Glomerular endothelial cell (primary cell): Measurements from ENCODE around the gene INPP5A. TPM values are rescaled to one million over a fixed set of nuclear protein-coding genes. Genes with fewer than 3 reads are reported as not detected.

ENCODE experiments used
- DNase-seq: peaks from one replicate; pipeline ENCODE4 v3.0.0-alpha.2; 2011; ENCODE audit warnings: low read depth, low spot score; ENCODE audit errors: extremely low read depth
- total RNA-seq: library from RNA; depleted of rRNA; stranded (reverse); fragments of >200 nt; gene quantifications from 2 replicates; pipeline ENCODE4 v1.2.3, GENCODE V29; 2015

INPP5A gene
- total RNA-seq, 1 donor from 2014 or later: 43.9 TPM

DNA sequence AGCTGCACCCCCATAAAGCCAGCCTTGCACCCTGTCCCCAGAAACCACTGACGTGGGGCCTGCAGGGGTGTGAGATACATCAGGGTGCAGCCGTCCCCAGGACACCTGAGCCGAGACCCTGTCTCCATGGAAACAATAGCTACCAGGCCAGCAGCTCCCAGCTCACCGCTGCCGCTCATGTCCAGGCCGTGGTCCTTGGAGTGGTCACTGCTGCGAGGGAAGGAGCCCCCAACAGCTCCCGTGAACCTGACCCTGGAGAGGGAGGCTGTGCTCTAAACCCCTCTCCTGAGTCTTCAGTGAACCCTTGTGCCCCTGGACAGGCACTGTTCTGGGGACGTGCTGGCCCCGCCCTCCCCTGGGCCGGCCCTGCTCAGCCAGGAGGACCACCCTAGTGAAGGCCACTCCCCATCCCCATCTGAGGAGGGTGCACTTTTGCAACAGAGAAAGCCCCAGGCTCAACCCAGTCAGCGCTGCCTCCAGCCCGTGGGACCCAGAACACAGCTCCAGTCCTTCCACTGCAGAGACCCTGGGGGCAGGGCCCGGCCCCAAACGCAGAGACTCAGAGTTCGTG, 19.6 kb upstream of the INPP5A start:
- DNase-seq: no peak

DNA sequence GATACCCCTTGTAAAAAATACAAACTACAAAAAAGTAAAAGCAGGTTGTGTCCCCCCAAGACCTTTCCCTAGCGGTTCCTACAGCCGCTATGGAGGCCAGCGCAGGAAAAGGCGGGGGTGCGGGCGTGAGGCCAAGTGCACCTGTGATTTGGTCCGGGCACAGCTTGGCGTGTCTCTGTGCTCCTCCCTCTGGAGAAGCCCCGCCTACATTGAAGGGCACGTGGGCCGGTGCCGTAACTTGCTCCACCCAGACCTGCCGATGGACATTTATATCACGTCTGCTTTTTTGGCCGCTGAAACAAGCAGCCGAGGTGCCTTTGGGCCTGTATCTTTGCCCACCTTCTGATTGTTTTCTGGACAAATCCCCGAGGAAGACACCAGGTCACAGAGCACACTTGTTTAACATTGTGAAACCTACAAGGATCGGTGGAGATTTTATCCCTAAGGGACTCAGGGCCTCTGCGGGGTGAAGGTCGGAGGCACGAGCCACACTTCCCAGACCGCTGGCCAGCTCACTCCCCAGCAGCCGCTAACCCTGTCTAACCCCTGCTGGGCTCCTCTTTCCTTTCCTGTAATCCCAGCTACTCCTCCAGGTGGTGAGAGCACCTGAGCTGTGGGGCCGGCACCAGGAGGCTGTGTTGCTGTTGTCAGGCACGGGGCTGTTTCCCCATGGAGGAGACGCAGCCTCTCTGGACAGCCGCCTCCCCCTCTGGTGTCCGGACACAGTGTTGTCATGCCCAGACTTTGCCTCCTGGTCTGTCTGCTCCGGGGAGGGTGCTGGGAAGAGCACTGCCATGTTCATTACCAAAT, 18.8 kb upstream of the INPP5A start:
- DNase-seq: no peak

GRCh38 chr10:132519382-132520176, 18.0 kb upstream of the INPP5A start:
- DNase-seq: no peak

DNA sequence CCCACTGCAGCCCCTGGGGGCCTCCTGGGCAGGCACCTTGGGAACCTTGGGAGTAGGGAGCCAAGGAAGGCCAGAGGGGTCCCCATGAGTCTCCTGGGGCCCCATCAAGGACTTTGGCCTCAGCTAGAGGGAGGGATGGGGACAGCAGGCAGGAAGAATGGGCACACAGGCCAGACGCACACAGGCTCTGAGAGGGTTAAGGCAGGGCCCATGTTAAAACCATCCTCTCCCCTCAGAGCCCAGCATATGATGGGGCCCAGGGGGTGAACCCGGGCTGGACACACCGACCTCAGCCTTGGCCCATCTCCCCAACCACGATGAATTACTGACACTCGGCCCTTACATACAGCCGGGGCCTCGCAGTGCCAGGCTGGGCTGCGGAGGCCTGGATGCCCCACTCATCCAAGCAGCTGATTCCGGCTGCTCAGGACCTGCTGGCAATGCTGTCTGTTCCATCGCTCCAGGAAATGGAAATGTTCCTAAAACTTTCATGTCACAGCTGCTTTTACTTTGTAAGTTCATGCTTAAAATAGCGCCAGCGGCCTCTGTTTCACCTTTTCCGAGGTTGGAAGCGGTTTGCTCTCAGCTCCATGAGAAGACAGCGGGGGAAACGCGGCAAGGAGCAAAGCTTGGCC, 17.3 kb upstream of the INPP5A start:
- DNase-seq: no peak

DNA sequence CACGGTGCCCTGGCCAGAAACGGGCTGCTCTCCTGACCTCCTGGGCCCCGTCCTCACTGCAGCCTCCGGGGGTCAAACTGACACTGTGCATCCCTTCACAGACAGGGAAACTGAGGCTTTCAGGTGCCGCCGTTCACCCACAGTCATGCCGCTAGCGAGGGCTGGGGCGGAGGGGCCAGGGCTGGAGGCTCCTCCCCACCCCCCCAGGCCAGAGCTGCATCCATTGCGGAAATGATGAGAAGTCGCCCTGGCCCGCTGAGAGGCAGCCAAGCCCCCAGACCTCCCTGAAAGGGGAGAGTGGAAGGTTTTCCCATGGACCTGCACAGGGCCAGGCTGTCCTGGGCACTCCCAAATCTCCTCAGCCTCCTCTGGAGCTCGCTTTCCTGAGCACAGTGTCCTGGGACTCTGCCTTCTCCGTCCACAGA, 16.5 kb upstream of the INPP5A start:
- no peak for DNase-seq

GRCh38 chr10:132521466-132522102, 16.0 kb upstream of the INPP5A start:
- DNase-seq: no peak

- no peak for DNase-seq
Observed at GRCh38 chr10:132522521-132523411, 14.8 kb upstream of the INPP5A start.

DNA sequence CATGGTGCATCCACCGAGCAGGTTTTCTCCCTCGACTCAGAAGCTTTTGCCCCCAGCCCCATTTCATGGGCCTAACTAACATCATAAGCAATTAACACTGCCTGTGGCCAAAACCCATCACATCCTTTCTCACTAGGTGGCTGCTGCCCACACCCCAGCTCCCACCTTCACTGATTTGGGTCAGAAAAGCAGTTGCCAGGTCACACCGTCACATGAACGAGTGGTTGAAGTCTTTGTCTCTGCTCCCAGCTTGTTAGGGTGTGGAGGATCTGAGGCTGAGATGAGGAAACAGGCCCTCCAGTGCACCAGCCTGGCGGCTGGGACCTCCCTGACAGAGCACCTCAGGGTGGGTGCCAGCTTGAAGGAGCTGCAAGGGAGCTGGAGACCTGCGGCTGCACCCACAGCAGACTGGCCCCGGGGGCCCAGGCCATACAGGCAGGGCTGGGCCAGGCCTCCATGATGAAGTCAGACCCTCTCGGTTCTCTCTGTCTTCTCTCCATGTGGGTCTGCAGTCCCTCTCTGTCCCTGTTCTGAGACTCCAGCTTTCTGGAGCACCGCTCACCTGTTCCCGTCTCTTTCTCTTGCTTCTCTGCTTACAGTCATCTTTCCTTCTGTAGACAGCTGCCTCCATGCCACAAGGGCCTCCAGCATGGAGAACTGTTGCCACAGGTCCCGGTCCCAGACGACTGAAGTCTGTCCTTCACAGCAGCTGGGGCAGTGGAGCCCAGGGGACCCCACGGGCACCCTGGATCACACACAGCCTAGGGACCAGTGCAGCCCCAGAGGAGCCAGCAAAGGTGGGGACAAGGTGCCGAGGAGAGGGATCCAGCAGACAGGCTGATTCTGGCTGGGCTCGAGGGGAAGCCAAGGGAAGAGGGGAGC, 13.8 kb upstream of the INPP5A start:
- no peak for DNase-seq

DNA sequence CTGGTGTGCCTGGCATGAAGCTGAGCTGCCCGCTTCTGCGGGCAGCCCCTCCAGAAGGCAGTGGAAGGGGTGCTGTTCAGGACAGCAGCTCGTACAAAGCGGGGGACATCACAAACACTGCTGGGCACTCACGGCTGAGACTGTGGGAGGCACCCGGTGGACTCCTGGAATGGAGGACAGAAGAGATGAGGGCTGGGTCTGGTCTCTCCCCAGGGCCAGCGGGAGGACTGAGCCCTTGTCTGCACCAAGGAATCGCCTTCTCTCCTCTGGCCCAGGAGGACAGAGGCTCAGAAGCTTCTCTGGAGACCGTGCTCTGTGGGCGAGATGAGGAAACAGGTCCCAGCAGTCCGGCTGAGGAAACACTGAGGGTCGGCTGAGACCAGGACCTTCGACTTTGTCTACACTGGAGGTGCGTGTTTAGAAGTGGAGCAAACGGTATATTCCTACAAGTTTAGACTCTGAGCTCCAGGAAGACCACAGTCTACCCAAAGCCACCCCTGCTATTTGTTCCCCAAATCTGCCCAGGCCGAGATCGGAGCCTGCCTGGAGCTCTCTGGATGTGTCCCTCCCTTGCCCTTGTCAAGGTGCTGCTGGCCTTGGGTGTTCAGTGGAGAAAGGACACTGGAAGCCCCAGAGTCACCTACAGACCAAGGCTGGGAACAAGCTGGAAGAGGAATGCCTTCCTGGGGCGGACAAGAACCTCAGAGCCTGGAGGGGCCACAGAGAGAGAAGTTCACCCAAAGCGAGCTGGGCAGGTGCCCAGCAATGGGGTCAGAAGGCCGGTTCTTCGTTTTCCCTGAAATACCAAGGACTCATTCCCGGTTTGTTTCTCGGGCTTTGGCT, 12.9 kb upstream of the INPP5A start:
- no peak for DNase-seq

DNA sequence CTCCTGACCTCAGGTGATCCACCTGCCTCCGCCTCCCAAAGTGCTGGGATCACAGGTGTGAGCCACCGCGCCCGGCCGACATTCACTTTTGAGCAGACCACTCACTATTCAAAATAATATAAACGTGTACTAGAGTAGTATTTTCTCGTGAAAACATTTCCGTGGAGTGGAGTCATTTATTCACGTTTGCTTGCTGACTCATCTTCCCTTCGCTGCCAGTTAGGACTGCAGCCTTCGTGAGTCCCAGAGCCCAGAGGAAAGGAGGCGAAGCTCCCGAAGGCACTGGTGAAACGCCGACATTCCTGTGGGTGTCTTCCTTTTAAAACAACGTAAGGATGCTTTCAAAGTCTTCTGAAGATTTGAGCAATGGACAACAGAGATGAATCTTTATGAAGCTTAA, 10.9 kb upstream of the INPP5A start:
- DNase-seq: no peak

DNA sequence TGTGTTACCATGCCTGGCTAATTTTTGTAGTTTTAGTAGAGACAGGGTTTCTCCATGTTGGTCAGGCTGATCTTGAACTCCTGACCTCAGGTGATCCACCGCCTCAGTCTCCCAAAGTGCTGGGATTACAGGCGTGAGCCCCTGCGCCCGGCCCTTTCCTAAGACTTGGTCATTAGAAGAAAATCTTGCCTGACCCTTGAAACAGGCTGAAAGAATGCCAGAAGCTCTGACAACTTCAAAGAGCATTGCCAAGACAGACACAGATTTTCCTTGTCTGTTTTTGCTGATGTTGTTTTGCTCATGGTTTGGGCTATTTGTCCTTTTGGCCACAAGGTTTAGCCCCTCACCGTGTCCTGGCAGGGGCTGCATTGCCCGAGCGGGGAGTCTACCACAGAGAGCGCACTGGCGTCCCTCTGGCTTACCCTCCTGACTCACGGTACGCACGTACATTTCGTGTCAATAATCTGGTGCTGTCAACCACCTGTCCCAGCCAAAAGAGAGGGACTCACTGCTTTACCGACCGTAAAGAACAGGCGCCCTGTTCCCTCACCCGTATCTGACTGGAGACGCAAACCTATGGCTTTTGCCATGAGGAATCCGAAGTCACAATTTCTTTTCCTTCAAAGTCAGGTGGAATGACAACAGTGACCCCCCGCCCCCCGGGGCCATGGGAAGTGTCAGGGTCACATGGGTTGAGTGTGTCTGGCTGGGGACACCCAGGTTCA, 10.1 kb upstream of the INPP5A start:
- DNase-seq: no peak

DNA sequence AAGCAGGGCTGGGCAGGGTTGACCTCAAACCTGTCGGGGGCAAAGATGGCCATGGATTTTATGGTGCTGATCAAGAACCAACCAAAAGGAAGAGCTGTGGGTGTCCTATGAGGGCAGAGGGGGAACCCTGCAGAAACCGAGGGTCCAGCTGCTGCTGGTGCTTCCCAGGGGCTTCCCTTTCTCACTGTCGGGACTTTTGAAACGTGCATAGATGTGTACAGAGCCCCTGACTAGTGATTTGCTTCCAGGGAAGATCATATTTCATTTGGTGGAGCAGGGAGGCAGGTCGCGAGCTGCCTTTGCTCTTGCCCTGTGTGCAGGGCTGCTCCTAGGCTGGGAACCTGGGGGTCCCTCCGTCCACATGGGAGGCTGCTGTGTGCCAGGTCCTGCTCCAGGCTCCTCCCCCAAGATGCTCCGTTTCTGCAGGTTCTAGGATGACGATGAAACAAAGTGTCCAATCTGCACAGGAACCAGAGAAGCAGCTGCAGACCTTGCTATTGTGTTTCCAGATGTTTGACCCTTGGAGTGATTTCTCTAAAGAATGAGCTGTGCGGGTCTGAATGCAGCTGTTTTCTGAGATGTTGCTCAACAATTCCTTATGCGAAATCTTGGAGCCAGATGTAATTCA, 9.4 kb upstream of the INPP5A start:
- DNase-seq: no peak

GRCh38 chr10:132532179-132532578, 5.4 kb upstream of the INPP5A start:
- DNase-seq: no peak

GRCh38 chr10:132532749-132533560, 4.6 kb upstream of the INPP5A start:
- DNase-seq: no peak

GRCh38 chr10:132533571-132534260, 3.9 kb upstream of the INPP5A start:
- DNase-seq: no peak
